Measurements from ENCODE around the gene ALMS1. TPM values are rescaled to one million over a fixed set of nuclear protein-coding genes. Genes with fewer than 3 reads are reported as not detected.
A peak's percentile ranks its signal among the peaks of the same experiment; 100 is the strongest.

The ALMS1 gene
- polyA plus RNA-seq, 3 donors, result 0.55 to 5.2 (median 0.64) TPM

DNA sequence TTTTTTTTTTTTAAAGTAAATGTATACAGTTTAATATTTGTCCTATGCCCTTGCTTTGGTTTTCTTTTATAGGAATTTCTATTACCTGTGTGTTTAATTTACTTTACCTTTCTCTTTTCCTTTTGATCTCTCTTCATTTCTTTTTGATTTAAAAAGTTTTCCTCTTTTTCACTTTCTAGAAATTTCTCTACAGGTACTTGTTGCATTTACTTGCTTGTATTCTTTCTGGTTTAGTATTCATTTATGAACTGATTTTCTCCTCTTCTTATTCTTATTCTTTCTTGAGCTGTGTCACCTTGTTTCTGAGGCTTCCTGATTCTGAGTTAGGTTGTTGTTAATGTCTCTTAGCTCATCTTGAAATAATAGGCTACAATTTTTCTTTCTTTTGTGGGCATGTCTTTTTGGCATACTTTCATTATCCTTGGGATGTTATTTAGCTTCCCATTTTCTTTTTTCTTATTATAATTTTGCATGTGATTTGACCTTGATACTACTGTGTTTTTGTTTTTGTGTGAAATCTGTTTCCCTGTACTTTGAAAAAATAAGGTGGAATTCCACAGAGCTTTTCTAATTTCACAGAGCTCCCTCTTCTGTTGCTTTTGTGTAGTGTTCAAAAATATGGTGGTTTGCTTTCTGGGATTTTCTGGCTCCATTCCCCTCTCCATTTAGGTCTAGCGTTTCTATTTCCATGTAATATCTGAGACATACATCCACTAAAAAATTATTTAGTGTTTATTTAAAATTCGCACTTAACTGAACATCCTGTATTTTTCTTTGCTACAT is 25.5 kb upstream of the ALMS1 start:
- Histone ChIP-seq H3K27me3 (ENCODE audit: control insufficient read depth in 2 of 2, insufficient read depth in 2 of 2, low read length in 2 of 2) (peaks cover 0 to 3% of the 10 kb centered on the region in 2 donors), H3K27ac (ENCODE audit: low read depth in 1 of 2, low read length in 2 of 2) (no peak overlapping the region), H4K20me1 (ENCODE audit: insufficient read depth, low read length) (no peaks in the 10 kb centered on the region), H3K36me3 (replicated peaks in 1 of 2; ENCODE audit: control insufficient read depth in 1 of 2, insufficient read depth in 2 of 2, low read length in 2 of 2) (no peaks in the 10 kb centered on the region), H3K4me2 (replicated peaks; ENCODE audit: extremely low read depth, low read length, poor library complexity, severe bottlenecking) (no peak overlapping the region), H2AFZ (ENCODE audit: insufficient read depth, low read depth, low read length, poor library complexity, severe bottlenecking) (no peak overlapping the region), H3K9me3 (replicated peaks in 1 of 2; ENCODE audit: control insufficient read depth in 1 of 2, insufficient read depth in 1 of 2, low read length in 2 of 2) (peaks cover 0 to 3% of the 10 kb centered on the region in 2 donors), H3K79me2 (ENCODE audit: insufficient read depth, low read length) (no peaks in the 10 kb centered on the region), H3K4me3 (replicated peaks in 1 of 3; ENCODE audit: low read depth in 2 of 3, low read length in 3 of 3) (no peak overlapping the region), H3K4me1 (ENCODE audit: control insufficient read depth in 1 of 2, insufficient read depth in 2 of 2, low read length in 2 of 2) (no peaks in the 10 kb centered on the region), H3K9ac (ENCODE audit: insufficient read depth, low read length, poor library complexity, severe bottlenecking) (no peak overlapping the region)
- intact Hi-C loops (cut with micrococcal nuclease), result no loop called here
- Mint-ChIP-seq H3K4me3 (no peak overlapping the region), H3K4me1 (no peaks in the 10 kb centered on the region), H3K36me3 (no peaks in the 10 kb centered on the region), H3K27me3 (ENCODE audit: low read depth in 3 of 3) (peaks cover 16 to 26% (median 24%) of the 10 kb centered on the region in 3 donors), H3K27ac (no peak overlapping the region), H3K9me3 (peaks cover 0 to 5% (median 3%) of the 10 kb centered on the region in 7 donors)
- no CpG with 5 or more reads among the region's 2 CpGs for WGBS (ENCODE audit: insufficient coverage)
- DNase-seq, result no peak
- TF ChIP-seq, protein P1, sequence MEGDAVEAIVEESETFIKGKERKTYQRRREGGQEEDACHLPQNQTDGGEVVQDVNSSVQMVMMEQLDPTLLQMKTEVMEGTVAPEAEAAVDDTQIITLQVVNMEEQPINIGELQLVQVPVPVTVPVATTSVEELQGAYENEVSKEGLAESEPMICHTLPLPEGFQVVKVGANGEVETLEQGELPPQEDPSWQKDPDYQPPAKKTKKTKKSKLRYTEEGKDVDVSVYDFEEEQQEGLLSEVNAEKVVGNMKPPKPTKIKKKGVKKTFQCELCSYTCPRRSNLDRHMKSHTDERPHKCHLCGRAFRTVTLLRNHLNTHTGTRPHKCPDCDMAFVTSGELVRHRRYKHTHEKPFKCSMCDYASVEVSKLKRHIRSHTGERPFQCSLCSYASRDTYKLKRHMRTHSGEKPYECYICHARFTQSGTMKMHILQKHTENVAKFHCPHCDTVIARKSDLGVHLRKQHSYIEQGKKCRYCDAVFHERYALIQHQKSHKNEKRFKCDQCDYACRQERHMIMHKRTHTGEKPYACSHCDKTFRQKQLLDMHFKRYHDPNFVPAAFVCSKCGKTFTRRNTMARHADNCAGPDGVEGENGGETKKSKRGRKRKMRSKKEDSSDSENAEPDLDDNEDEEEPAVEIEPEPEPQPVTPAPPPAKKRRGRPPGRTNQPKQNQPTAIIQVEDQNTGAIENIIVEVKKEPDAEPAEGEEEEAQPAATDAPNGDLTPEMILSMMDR (IDR thresholded peaks at IDR 0.05), result peak; percentile 29

DNA sequence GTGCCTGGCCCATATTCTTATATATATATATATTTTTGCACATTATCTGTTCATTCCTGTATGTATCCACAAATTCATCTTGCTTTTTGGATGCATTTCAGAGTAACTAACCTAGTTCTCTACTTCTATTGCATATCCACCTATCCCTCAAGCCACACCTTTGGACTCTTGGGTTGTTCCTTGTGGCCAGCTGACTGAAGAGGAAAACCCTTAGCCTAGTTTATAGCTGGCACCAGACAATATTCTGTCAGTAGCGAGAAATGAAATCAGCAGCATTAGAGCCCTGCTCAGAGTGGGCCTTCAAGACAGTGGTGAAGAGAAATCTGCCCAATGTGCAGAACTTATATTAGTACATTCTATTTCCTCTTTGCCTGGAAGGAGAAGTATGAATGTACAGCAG is 19.6 kb upstream of the ALMS1 start:
- WGBS (ENCODE audit: insufficient coverage), result no CpG with 5 or more reads among the region's 1 CpG
- Mint-ChIP-seq H3K27me3 (ENCODE audit: low read depth in 3 of 3) (peaks cover 2 to 14% (median 9%) of the 10 kb centered on the region in 3 donors), H3K27ac (no peak overlapping the region), H3K9me3 (peaks cover 0 to 5% (median 3%) of the 10 kb centered on the region in 7 donors), H3K36me3 (no peaks in the 10 kb centered on the region), H3K4me3 (no peak overlapping the region), H3K4me1 (no peaks in the 10 kb centered on the region)
- no peaks in the 10 kb centered on the region for H3K4me1 ChIP-seq (ENCODE audit: control insufficient read depth in 1 of 2, insufficient read depth in 2 of 2, low read length in 2 of 2)
- H3K27me3 ChIP-seq (ENCODE audit: control insufficient read depth in 2 of 2, insufficient read depth in 2 of 2, low read length in 2 of 2), result peaks cover 0 to 4% of the 10 kb centered on the region in 2 donors
- no peak for DNase-seq
- TF ChIP-seq, protein P1 (IDR thresholded peaks at IDR 0.05), result no peak
- no peak overlapping the region for H3K27ac ChIP-seq (ENCODE audit: low read depth in 1 of 2, low read length in 2 of 2)
- intact Hi-C loops (cut with micrococcal nuclease), result no loop called here
- H3K36me3 ChIP-seq (replicated peaks in 1 of 2; ENCODE audit: control insufficient read depth in 1 of 2, insufficient read depth in 2 of 2, low read length in 2 of 2), result no peaks in the 10 kb centered on the region
- H2AFZ ChIP-seq (ENCODE audit: insufficient read depth, low read depth, low read length, poor library complexity, severe bottlenecking), result no peak overlapping the region
- H3K4me3 ChIP-seq (replicated peaks in 1 of 3; ENCODE audit: low read depth in 2 of 3, low read length in 3 of 3), result no peak overlapping the region
- H3K79me2 ChIP-seq (ENCODE audit: insufficient read depth, low read length), result no peaks in the 10 kb centered on the region
- H3K4me2 ChIP-seq (replicated peaks; ENCODE audit: extremely low read depth, low read length, poor library complexity, severe bottlenecking), result no peak overlapping the region
- H3K9ac ChIP-seq (ENCODE audit: insufficient read depth, low read length, poor library complexity, severe bottlenecking), result no peak overlapping the region
- no peaks in the 10 kb centered on the region for H4K20me1 ChIP-seq (ENCODE audit: insufficient read depth, low read length)
- peaks cover 0 to 3% of the 10 kb centered on the region in 2 donors for H3K9me3 ChIP-seq (replicated peaks in 1 of 2; ENCODE audit: control insufficient read depth in 1 of 2, insufficient read depth in 1 of 2, low read length in 2 of 2)
